ENCODE results near the gene FTSJ1. TPM values are rescaled to one million over a fixed set of nuclear protein-coding genes. Genes with fewer than 3 reads are reported as not detected.
"Not testable (repeated sequence)": the region's sequence is repeated elsewhere in the genome, so short reads cannot be mapped to it uniquely, and the experiment has no call there.

FTSJ1 gene, protein sequence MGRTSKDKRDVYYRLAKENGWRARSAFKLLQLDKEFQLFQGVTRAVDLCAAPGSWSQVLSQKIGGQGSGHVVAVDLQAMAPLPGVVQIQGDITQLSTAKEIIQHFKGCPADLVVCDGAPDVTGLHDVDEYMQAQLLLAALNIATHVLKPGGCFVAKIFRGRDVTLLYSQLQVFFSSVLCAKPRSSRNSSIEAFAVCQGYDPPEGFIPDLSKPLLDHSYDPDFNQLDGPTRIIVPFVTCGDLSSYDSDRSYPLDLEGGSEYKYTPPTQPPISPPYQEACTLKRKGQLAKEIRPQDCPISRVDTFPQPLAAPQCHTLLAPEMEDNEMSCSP
- total RNA-seq (2014; rRNA removed; shearing (Covaris generic)) = 72.2 and 85.5 TPM in 2 replicates

DNA sequence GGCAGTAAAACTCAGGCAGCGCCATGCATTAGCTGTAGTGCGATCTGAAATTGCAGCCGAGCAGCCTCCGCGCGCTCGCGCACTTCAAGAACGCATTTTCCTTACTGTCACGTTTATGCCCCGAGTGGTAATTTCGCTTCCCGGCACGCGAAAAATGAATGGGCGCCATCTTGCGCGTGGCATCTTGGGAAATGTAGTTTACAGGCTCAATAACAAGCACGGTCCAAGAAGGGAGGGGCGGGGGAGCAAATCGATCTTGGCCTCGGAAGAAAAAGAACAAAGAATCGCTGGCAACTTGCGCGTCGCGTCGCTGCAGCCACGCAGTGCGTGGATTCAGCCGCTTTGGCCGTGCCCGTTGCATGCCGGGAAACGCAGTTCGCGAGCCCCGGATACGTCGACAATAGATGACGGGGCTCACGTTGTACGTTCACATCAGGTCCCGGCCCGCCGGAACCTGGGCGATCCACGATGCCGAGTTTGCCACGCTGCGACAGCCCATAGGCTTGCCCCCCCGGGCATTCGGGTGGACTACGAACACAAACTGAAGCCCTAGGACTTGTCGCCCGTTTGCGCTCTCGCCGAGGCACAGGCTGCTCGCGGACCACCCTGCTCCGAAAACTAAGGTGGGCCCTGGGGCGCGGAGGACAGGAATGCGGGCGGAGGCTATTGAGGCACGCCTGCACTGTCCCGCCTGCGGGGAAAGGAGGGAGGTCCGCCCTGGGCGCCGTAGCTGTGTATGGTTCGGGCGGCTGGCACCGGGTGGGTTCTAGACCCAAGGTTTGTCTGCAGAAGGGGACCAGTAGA, at the start of gene FTSJ1:
Gene FTSJ1 (plus strand): TSS at position 426 of the 804 bp plus-strand sequence. CDS start 1,849 bp downstream, outside the sequence.
- H3K4me3 ChIP-seq (ENCODE audit: insufficient read depth, low read depth, low read length) = peak within 1 kb of the TSS; percentile 72
- peak; percentile 85 for DNase-seq
- H3K36me3 ChIP-seq (replicated peaks; ENCODE audit: control insufficient read depth, insufficient read depth, low read length) = peaks cover 4% of the 10 kb centered on the region; the same call in 1 of the 2 replicates
- no peaks in the 10 kb centered on the region for H3K27me3 ChIP-seq (ENCODE audit: control insufficient read depth, insufficient read depth, low read length)

DNA sequence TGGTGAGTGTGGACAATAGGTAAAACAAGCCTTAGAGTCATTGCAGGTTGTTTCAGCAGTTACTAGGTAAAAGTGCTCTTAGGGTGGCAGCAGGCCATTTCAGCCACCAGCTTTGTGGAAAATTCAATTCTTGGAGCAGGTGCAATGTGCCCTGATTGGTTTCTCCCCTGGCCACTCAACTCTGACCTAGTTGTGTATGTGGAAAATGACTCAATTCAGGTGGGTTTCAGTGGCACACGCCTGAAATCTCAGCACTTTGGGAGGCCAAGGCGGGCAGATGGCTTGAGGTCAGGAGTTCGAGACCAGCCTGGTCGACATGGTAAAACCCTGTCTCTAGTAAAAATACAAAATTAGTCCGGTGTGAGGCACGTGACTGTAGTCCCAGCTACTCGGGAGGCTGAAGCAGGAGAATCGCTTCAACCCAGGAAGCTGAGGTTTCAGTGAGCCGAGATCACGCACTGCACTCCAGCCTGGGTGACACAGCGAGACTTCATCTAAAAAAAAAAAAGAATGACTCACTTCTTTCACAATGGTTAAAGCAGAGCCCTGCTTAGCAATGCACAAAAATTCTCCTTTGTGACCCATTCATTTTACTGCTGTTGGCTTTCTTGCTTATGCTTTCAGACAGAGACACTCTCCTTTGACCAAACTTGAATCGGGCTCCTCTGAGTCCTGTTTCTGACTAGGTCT, 48.8 kb upstream of the FTSJ1 start:
- not testable (repeated sequence) for DNase-seq; H3K4me3 ChIP-seq (ENCODE audit: insufficient read depth, low read depth, low read length); H3K36me3 ChIP-seq (replicated peaks; ENCODE audit: control insufficient read depth, insufficient read depth, low read length); H3K27me3 ChIP-seq (ENCODE audit: control insufficient read depth, insufficient read depth, low read length)

DNA sequence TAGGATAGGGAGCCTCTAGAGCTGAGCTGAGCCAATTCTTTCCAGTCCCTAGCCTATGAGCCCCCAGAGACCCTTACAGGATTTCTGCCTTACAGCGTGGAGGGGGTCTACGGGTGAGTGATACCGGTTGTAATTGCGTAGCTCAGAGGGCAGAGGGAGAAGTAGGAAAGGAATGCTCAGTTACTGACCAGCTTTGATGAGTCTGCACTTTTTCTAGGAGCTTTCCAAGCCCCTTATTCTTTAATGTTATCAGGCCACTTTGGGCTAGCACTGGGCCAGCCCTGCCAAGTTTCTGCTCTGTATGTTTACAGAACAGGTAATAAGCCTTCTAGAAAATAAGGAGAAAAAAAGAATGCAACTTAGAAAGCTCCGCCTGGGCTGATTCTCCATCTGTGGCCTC, 46.4 kb upstream of the FTSJ1 start:
- H3K36me3 ChIP-seq (replicated peaks; ENCODE audit: control insufficient read depth, insufficient read depth, low read length); H3K27me3 ChIP-seq (ENCODE audit: control insufficient read depth, insufficient read depth, low read length); DNase-seq; H3K4me3 ChIP-seq (ENCODE audit: insufficient read depth, low read depth, low read length): not testable (repeated sequence)

DNA sequence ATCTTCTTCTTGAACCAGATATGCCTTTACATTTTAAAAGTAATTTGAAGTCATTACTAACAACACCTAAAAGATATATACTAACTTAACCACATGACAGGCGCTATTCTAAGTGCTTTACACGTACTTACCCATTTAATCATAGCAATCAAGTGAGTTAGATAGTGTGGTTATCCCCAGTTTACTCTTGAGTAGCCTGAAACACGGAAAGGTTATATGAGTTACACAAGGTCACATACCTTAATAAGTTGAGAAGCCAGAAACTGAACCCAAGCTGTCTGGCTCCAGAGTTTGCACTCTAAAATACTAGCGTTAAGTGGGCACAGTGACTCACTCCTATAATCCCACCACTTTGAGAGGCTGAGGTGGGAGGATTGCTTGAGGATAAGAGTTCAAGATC, 45.8 kb upstream of the FTSJ1 start:
- not testable (repeated sequence) for H3K4me3 ChIP-seq (ENCODE audit: insufficient read depth, low read depth, low read length); H3K27me3 ChIP-seq (ENCODE audit: control insufficient read depth, insufficient read depth, low read length); DNase-seq; H3K36me3 ChIP-seq (replicated peaks; ENCODE audit: control insufficient read depth, insufficient read depth, low read length)

DNA sequence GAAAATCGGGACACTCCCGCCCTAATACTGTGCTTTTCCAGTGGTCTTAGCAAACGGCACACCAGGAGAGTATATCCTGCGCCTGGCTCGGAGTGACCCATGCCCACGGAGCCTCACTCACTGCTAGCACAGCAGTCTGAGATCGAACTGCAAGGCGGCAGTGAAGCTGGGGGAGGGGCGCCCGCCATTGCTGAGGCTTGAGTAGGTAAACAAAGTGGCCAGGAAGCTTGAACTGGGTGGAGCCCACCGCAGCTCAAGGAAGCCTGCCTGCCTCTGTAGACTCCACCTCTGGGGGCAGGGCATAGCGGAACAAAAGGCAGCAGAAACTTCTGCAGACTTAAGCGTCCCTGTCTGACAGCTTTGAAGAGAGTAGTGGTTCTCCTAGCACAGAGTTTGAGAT, 42.3 kb upstream of the FTSJ1 start:
- H3K4me3 ChIP-seq (ENCODE audit: insufficient read depth, low read depth, low read length); DNase-seq; H3K36me3 ChIP-seq (replicated peaks; ENCODE audit: control insufficient read depth, insufficient read depth, low read length); H3K27me3 ChIP-seq (ENCODE audit: control insufficient read depth, insufficient read depth, low read length): not testable (repeated sequence)

DNA sequence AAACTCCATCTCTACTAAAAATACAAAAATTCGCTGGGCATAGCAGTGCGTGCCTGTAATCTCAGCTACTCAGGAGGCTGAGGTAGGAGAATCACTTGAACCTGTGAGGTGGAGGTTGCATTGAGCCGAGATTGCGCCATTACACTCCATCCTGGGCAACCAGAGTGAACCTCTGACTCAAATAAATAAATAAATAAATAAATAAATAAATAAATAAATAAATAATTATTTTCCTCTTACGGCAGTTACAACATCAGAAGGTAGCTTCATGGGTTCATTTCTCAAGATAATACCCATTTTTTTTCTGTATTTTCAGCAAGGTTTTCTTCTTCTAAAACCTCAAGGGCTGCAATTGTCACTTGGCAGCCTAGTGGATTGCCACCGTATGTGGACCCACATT, 28.8 kb upstream of the FTSJ1 start:
- DNase-seq; H3K27me3 ChIP-seq (ENCODE audit: control insufficient read depth, insufficient read depth, low read length); H3K36me3 ChIP-seq (replicated peaks; ENCODE audit: control insufficient read depth, insufficient read depth, low read length): not testable (repeated sequence)

DNA sequence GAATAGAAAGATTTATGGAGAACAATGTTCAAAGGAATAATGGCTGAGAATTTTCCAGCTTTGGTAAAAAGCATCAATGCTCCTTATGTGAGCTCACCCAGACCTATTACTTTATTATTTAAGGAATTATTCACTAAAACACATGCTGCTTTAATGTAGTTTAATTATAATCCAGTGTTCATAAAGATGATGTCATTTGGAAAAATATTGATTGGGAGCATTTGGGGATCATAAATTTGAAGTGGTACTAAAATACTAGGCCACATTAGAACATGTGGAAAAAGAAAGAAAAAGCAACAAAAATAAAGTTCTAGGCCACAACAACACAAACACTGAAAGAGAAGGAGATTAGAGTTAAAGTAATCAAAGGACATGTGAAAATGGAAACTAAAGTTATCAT, 25.9 kb upstream of the FTSJ1 start:
- no peak for DNase-seq
- Histone ChIP-seq H3K27me3 (ENCODE audit: control insufficient read depth, insufficient read depth, low read length) (no peaks in the 10 kb centered on the region), H3K36me3 (replicated peaks; ENCODE audit: control insufficient read depth, insufficient read depth, low read length) (no peaks in the 10 kb centered on the region), H3K4me3 (ENCODE audit: insufficient read depth, low read depth, low read length) (no peak overlapping the region)

More for the DNA sequence above, 28.8 kb upstream of the FTSJ1 start:
- not testable (repeated sequence) for H3K4me3 ChIP-seq (ENCODE audit: insufficient read depth, low read depth, low read length)

DNA sequence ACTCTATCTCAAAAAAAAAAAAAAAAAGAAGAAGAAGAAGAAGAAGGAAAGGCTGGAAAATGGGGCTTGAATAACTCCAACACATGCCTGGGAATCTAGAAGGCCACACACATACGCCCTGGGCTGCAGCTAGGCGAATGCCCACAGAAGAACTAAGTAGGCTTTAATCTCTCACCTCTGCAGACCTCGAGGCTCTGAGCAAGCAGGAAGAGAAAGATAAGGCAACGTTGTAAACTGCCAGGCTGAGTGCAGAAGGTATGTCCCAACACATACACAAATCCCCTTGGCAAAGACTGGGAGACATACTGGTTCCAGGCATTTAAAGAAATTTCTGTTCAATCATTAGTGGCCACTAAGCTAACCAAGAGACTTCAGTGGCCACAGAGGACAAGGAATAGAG, 24.3 kb upstream of the FTSJ1 start:
- Histone ChIP-seq H3K27me3 (ENCODE audit: control insufficient read depth, insufficient read depth, low read length) (no peaks in the 10 kb centered on the region), H3K4me3 (ENCODE audit: insufficient read depth, low read depth, low read length) (no peak overlapping the region), H3K36me3 (replicated peaks; ENCODE audit: control insufficient read depth, insufficient read depth, low read length) (no peaks in the 10 kb centered on the region)
- no peak for DNase-seq

DNA sequence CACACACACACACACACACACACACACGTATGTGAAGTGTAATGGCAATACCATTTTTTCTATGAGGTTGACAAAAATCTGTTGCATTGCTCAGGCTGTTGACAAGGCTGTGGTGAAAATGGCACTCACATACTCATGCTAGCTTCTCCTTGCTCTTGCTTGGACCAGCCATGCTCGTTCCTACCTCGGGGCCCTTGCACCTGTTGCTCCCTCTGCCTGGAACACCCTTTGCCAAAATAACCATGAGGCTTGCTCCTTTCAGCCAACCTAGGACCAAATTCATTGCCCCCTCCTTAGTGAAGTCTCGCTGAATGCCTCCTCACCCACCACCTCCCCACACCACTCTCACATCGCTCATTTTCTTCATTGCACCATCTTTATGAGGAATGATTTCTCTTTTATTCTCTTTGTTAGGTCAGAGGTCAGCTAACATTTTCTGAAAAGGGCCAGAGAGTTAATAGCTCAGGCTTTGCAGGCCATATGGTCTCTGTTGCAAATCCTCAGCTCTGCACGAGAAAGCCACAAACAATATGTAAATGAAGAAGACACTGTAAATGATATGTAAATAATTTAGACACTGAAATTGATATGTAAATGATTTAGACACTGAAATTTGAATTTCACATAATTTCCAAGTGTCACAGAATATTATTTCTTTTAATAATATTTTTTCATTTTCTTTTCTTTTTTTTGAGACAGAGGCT, 19.2 kb upstream of the FTSJ1 start:
- DNase-seq = peak; percentile 6
- no peaks in the 10 kb centered on the region; the same call in none of the 2 replicates for H3K36me3 ChIP-seq (replicated peaks; ENCODE audit: control insufficient read depth, insufficient read depth, low read length)

DNA sequence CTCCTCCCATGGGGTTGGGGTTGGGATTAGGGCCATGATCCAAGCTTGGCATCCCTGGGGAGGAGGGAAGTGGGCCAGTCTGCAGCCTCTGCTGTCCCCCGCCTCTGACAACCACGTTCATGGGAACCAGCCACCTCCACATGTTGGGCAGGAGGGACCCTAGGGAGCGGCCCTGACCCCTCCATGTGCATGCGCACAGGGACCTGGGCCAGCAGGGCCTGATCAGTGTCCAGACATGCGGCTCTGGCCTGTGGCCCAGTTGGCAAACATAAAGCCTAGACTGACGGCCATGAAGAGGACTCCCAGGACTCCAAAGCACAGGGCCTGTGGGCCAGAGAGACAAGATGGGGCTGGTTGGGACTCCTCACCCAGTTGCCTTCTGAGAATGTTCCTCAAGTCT, 17.3 kb upstream of the FTSJ1 start:
- DNase-seq = no peak
- no peaks in the 10 kb centered on the region; the same call in none of the 2 replicates for H3K36me3 ChIP-seq (replicated peaks; ENCODE audit: control insufficient read depth, insufficient read depth, low read length)
- no peak overlapping the region for H3K4me3 ChIP-seq (ENCODE audit: insufficient read depth, low read depth, low read length)
- no peaks in the 10 kb centered on the region for H3K27me3 ChIP-seq (ENCODE audit: control insufficient read depth, insufficient read depth, low read length)

More for the DNA sequence above, 19.2 kb upstream of the FTSJ1 start:
- H3K4me3 ChIP-seq (ENCODE audit: insufficient read depth, low read depth, low read length) = no peak overlapping the region
- H3K27me3 ChIP-seq (ENCODE audit: control insufficient read depth, insufficient read depth, low read length) = no peaks in the 10 kb centered on the region

DNA sequence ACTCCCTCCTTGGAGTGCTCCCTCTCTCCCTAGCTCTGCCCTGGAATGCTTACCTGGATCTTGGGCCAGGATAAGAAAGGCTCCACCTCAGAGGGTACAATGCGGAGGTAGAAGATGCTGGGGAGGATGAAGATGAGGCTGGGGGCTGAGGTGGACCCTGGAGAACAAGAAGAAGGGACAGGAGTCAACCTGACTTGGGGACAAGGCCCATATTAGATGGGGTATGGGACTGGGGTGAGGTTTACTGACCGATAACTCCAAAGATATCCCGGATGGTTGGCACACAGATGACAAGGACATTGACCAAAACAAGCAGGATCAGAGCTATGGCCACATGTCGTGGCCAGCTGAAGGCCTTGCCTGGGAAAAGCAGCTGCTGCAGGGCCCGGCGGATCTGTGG, 16.5 kb upstream of the FTSJ1 start:
- Histone ChIP-seq H3K36me3 (replicated peaks; ENCODE audit: control insufficient read depth, insufficient read depth, low read length) (no peaks in the 10 kb centered on the region; the same call in none of the 2 replicates), H3K4me3 (ENCODE audit: insufficient read depth, low read depth, low read length) (no peak overlapping the region), H3K27me3 (ENCODE audit: control insufficient read depth, insufficient read depth, low read length) (no peaks in the 10 kb centered on the region)
- no peak for DNase-seq

DNA sequence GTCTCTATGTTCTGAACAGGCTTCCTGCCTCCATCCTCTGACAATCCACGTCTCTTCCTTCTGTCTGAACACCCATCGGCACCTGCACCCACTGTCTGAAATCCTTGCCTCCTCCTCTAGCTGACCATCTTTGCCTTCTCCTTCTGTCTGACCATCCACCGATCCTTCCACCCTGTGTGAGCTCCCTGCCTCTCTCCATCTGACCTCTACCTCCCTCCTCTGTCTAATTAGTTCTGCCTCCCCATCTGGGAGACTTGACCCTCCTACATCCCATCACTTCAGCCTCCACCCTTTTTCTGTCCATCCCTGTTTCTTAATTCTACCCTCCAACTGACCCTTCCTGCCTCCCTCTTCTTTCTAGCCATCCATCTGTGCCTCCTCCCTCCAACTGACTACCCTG, 16.0 kb upstream of the FTSJ1 start:
- no peak overlapping the region for H3K4me3 ChIP-seq (ENCODE audit: insufficient read depth, low read depth, low read length)
- H3K36me3 ChIP-seq (replicated peaks; ENCODE audit: control insufficient read depth, insufficient read depth, low read length) = peaks cover 1% of the 10 kb centered on the region
- no peak for DNase-seq
- H3K27me3 ChIP-seq (ENCODE audit: control insufficient read depth, insufficient read depth, low read length) = no peaks in the 10 kb centered on the region

DNA sequence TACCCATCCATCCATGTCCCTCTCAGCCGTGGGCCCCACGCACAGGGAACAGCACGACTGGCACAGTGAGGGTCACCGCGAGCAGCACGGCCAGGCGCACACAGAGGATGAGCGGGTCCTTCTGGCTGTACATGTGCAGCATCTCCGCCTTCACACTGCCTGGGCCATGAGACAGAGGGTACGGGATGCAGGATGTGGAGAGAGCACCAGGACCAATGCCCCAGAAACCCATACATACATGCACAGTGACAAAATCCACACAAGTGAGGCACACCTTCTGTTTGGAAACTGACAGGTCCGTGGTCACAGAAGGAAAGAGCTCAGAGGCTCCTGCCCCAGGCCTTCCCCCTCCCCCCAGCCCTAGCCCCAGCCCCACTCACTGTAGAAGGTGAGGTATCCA, 15.4 kb upstream of the FTSJ1 start:
- DNase-seq = no peak
- no peak overlapping the region for H3K4me3 ChIP-seq (ENCODE audit: insufficient read depth, low read depth, low read length)
- H3K36me3 ChIP-seq (replicated peaks; ENCODE audit: control insufficient read depth, insufficient read depth, low read length) = peaks cover 1% of the 10 kb centered on the region
- H3K27me3 ChIP-seq (ENCODE audit: control insufficient read depth, insufficient read depth, low read length) = no peaks in the 10 kb centered on the region

DNA sequence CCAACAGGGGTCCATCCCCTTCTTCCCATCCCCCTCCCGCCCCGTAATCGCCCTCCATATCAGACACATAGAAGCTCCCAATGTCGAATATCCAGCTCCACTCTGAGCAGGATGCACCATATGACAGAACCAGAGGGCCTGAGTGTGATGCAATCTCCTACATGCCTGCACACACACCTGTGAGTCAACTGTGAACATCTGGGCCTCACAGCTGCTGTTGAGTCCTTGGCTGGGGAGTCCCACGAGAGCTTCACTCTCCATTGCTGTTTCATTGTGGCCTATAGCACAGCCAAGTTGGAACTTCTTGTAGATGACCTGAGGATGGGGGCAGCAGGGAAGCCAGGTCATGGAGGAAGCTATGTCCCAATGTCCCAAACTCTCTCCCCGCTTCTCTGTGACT, 14.2 kb upstream of the FTSJ1 start:
- DNase-seq = no peak
- Histone ChIP-seq H3K27me3 (ENCODE audit: control insufficient read depth, insufficient read depth, low read length) (no peaks in the 10 kb centered on the region), H3K36me3 (replicated peaks; ENCODE audit: control insufficient read depth, insufficient read depth, low read length) (peaks cover 1% of the 10 kb centered on the region), H3K4me3 (ENCODE audit: insufficient read depth, low read depth, low read length) (no peak overlapping the region)
